ENCODE measurements around the gene SLCO2B1.

DNA sequence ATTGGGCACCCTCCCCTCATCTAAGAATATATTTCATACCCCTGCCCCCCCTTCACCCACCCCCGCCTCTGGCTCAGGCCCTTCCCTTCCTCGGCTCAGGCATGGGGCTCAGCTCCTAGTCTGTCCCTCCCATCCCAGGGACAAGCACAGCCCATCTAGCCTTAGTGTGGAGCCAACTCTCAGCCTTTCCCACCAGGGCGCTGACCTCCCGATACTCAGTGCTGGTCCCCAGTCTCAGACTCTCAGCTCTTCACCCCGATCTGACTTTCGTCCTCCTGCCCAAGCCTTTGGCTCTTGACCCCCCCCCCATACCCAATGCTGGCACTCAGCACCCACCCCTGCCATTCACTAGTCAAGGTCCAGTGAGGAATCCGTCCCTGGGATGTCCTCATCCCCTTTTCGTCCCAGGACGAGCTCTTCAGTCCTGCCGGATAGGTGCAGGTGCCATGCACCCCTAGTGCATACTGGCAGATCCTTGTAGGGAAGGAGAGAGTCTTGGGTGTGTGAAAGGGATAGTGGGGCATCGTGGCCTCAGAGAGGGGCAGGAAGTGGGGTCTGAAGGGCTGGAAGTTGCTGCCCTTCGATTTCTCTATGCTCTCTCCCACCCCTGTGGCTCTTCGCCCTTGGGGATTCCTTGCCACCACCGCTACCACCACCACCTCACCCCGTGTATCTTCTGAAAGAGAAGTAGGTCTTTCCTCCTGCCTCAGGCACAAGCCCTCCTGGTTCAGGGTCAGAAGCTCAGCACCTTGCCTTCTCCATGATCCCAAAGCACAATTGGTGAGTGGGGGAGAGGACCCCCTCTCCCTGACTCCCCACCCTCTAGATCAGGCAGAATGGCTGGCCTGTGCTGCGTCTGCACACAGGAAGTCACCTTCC lies 92.1 kb downstream of the SLCO2B1 start:
- TF ChIP-seq, protein P1, sequence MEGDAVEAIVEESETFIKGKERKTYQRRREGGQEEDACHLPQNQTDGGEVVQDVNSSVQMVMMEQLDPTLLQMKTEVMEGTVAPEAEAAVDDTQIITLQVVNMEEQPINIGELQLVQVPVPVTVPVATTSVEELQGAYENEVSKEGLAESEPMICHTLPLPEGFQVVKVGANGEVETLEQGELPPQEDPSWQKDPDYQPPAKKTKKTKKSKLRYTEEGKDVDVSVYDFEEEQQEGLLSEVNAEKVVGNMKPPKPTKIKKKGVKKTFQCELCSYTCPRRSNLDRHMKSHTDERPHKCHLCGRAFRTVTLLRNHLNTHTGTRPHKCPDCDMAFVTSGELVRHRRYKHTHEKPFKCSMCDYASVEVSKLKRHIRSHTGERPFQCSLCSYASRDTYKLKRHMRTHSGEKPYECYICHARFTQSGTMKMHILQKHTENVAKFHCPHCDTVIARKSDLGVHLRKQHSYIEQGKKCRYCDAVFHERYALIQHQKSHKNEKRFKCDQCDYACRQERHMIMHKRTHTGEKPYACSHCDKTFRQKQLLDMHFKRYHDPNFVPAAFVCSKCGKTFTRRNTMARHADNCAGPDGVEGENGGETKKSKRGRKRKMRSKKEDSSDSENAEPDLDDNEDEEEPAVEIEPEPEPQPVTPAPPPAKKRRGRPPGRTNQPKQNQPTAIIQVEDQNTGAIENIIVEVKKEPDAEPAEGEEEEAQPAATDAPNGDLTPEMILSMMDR (conservative IDR thresholded peaks at IDR 0.05 in 1 of 2, IDR thresholded peaks at IDR 0.05 in 1 of 2; ENCODE audit: extremely low read depth in 1 of 2, insufficient read depth in 1 of 2, low read depth in 1 of 2, low read length in 2 of 2), result no peak
- no peak for TF ChIP-seq EZH2 (IDR thresholded peaks at IDR 0.05; ENCODE audit: borderline replicate concordance, low read length)
